ENCODE data around the gene MKI67. TPM values are rescaled to one million over a fixed set of nuclear protein-coding genes. Genes with fewer than 3 reads are reported as not detected.
"Not testable (repeated sequence)": the region's sequence is repeated elsewhere in the genome, so short reads cannot be mapped to it uniquely, and the experiment has no call there.

The MKI67 gene
- total RNA-seq, 1 donor from 2014 or later: 1.2 TPM

- peaks cover 73% of the 10 kb centered on the region for H3K27me3 ChIP-seq (ENCODE audit: low read depth)
Observed at GRCh38 chr10:128169811-128170379, 43.7 kb upstream of the MKI67 start.

GRCh38 chr10:128167926-128168520 is 41.8 kb upstream of the MKI67 start:
- intact Hi-C loops (cut with micrococcal nuclease): no loop called here
- TF ChIP-seq CTCF (IDR thresholded peaks at IDR 0.05; ENCODE audit: borderline replicate concordance): no peak
- H3K27ac ChIP-seq (replicated peaks): no peak overlapping the region
- H3K27me3 ChIP-seq (ENCODE audit: low read depth): peaks cover 90% of the 10 kb centered on the region
- no peaks in the 10 kb centered on the region for H3K36me3 ChIP-seq
- H3K4me3 ChIP-seq: no peak overlapping the region
- no peaks in the 10 kb centered on the region for H3K4me1 ChIP-seq
- H3K9me3 ChIP-seq (replicated peaks): peaks cover 4% of the 10 kb centered on the region
- DNase-seq: no peak

More at GRCh38 chr10:128169811-128170379, 43.7 kb upstream of the MKI67 start:
- no peak for DNase-seq
- no peaks in the 10 kb centered on the region for H3K4me1 ChIP-seq
- no peak overlapping the region for H3K27ac ChIP-seq (replicated peaks)
- no peaks in the 10 kb centered on the region for H3K36me3 ChIP-seq
- intact Hi-C loops (cut with micrococcal nuclease): no loop called here
- TF ChIP-seq CTCF (IDR thresholded peaks at IDR 0.05; ENCODE audit: borderline replicate concordance): no peak
- H3K4me3 ChIP-seq: no peak overlapping the region
- H3K9me3 ChIP-seq (replicated peaks): peaks cover 22% of the 10 kb centered on the region

GRCh38 chr10:128167123-128167522 is 40.9 kb upstream of the MKI67 start:
- intact Hi-C loops (cut with micrococcal nuclease); H3K27ac ChIP-seq (replicated peaks); DNase-seq; H3K36me3 ChIP-seq; H3K9me3 ChIP-seq (replicated peaks); H3K4me1 ChIP-seq; H3K4me3 ChIP-seq: not testable (repeated sequence)
- H3K27me3 ChIP-seq (ENCODE audit: low read depth): peaks cover 92% of the 10 kb centered on the region

GRCh38 chr10:128166151-128166550 is 39.9 kb upstream of the MKI67 start:
- H3K9me3 ChIP-seq (replicated peaks): no peaks in the 10 kb centered on the region
- no peak for TF ChIP-seq CTCF (IDR thresholded peaks at IDR 0.05; ENCODE audit: borderline replicate concordance)
- H3K4me3 ChIP-seq: no peak overlapping the region
- DNase-seq: no peak
- H3K27ac ChIP-seq (replicated peaks): no peak overlapping the region
- H3K4me1 ChIP-seq: no peaks in the 10 kb centered on the region
- intact Hi-C loops (cut with micrococcal nuclease): no loop called here
- H3K27me3 ChIP-seq (ENCODE audit: low read depth): peaks cover 97% of the 10 kb centered on the region
- H3K36me3 ChIP-seq: no peaks in the 10 kb centered on the region

- H3K27me3 ChIP-seq (ENCODE audit: low read depth): peaks cover 96% of the 10 kb centered on the region
- DNase-seq: no peak
- intact Hi-C loops (cut with micrococcal nuclease): no loop called here
- no peak overlapping the region for H3K4me3 ChIP-seq
- H3K27ac ChIP-seq (replicated peaks): no peak overlapping the region
- H3K36me3 ChIP-seq: no peaks in the 10 kb centered on the region
- H3K9me3 ChIP-seq (replicated peaks): no peaks in the 10 kb centered on the region
- no peak for TF ChIP-seq CTCF (IDR thresholded peaks at IDR 0.05; ENCODE audit: borderline replicate concordance)
- H3K4me1 ChIP-seq: no peaks in the 10 kb centered on the region
Observed at GRCh38 chr10:128165536-128165935, 39.3 kb upstream of the MKI67 start.

GRCh38 chr10:128163701-128164100 is 37.5 kb upstream of the MKI67 start:
- intact Hi-C loops (cut with micrococcal nuclease): no loop called here
- Histone ChIP-seq H3K4me3 (no peak overlapping the region), H3K9me3 (replicated peaks) (no peaks in the 10 kb centered on the region), H3K36me3 (no peaks in the 10 kb centered on the region), H3K27ac (replicated peaks) (no peak overlapping the region), H3K4me1 (no peaks in the 10 kb centered on the region), H3K27me3 (ENCODE audit: low read depth) (peaks cover 88% of the 10 kb centered on the region)
- TF ChIP-seq CTCF (IDR thresholded peaks at IDR 0.05; ENCODE audit: borderline replicate concordance): no peak
- DNase-seq: no peak

Data from left ventricle myocardium inferior (tissue), 1 donor.